Activated CD4-positive, alpha-beta memory T cell treated with anti-CD3 and anti-CD28 coated beads, Interleukin-2, amount 10 ng/mL, durations not matched to agents 7 days and 5 days (primary cell): ENCODE measurements around the gene RPH3AL. TPM values are rescaled to one million over a fixed set of nuclear protein-coding genes. Genes with fewer than 3 reads are reported as not detected.

Experiments used
- CTCF ChIA-PET: fragments of 350-600 bp; sonication (Branson Sonifier 250); formaldehyde crosslinking; loops from one replicate; lab custom pipeline; 2021; ENCODE audit warnings: antibody characterized with exemption, inconsistent platforms; lab: Charles Lee
- POLR2A ChIA-PET: fragments of 350-600 bp; sonication (Branson Sonifier 250); formaldehyde crosslinking; loops from one replicate; lab custom pipeline; 2021; ENCODE audit warnings: antibody characterized with exemption; lab: Charles Lee
- DNase-seq: peaks from one replicate; pipeline ENCODE4 v3.0.0-alpha.2; 2020
- H3K27ac Mint-ChIP-seq: one replicate; pipeline ENCODE4 v1.8.0; 2021; ENCODE audit warnings: mild to moderate bottlenecking, mixed read lengths
- H3K27me3 Mint-ChIP-seq: one replicate; pipeline ENCODE4 v1.8.0; 2021; ENCODE audit warnings: mixed read lengths
- H3K36me3 Mint-ChIP-seq: one replicate; pipeline ENCODE4 v1.8.0; 2021; ENCODE audit warnings: low read depth, mixed read lengths
- H3K4me1 Mint-ChIP-seq: one replicate; pipeline ENCODE4 v1.8.0; 2021; ENCODE audit warnings: mixed read lengths
- H3K4me3 Mint-ChIP-seq: one replicate; pipeline ENCODE4 v1.8.0; 2021; ENCODE audit warnings: mild to moderate bottlenecking, mixed read lengths
- H3K9me3 Mint-ChIP-seq: one replicate; pipeline ENCODE4 v1.8.0; 2021; ENCODE audit warnings: mixed read lengths
- total RNA-seq, 2 experiments: library from RNA; stranded (reverse); gene quantifications; one replicate each; pipeline ENCODE4 v1.2.3, GENCODE V29; 2021

RPH3AL gene
- total RNA-seq, 2 experiments from 2014 or later, result 2.5 to 2.8 TPM

DNA sequence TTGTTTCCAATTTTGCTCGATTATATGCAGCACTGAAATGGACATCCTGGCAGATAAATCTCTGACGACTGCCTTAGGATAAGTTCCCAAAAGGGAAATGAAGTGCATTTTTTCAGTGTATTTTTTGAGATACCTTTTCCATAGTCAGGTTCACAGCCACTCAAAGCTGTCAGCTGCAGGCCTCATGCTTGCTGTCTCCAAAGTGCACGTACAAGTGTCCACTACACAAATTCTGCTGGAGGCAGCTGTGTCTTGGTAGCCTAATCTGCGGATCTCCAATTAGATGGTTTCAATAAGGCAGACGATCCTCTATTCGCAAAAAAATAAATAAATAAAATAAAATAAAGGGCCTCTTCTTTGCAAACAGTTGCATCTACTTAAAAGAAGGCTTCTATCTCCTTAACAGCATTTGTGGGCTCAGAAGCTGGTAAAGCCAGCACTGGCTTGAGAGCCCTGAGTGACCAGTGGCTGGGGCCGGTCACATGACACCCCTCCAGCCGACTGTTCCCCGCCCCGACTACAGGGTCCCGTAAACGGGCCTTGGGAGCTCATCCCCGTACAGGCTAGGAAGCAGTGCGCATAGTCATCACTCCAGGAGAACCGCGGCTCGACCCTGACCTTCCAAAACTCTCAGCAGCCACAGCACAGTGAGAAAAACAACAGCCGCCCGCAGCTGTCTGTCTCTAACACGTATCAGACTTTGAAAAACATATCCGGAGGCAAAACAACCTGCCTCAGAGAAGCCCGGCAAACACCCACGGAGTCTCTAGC lies 18.8 kb downstream of the RPH3AL start:
- Mint-ChIP-seq H3K4me3 (no peak overlapping the region), H3K36me3 (no peaks in the 10 kb centered on the region), H3K27ac (no peak overlapping the region), H3K9me3 (no peaks in the 10 kb centered on the region), H3K27me3 (peaks cover 34% of the 10 kb centered on the region), H3K4me1 (peaks cover 4% of the 10 kb centered on the region)
- no peak for DNase-seq
- CTCF ChIA-PET, result no interaction called here
- POLR2A ChIA-PET, result no interaction called here

DNA sequence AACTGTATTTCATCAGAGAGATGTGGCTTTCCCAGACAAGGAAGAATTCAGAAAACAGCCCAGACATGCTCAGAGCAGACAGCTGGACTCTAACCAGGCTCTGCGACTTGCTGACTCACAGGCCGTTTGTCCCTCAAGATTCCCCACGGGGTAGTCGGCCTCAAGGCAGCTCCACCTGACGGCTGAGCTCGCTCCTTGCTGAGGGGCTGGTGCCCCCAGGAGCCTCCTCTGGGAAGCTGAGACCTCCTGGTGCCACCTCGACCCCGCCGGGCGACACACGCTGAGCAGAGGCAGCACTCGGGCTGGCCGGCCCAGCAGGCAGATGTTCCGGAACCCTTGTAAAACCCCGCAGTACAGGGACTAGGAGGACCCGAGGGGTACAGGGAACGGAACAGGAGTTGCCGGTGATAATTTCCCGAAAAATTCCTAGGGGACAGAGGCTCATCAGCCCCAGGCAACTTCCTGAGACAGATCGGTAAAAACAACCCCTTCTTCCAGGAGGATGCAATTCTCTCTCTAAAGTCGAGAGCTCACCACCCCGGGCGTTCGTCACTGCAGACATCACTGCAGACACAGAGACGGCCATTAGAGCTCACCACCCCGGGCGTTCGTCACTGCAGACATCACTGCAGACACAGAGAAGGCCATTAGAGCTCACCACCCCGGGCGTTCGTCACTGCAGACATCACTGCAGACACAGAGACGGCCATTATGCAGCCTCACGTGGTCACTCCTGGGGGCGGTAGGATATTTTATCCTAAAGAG lies 19.9 kb downstream of the RPH3AL start:
- CTCF ChIA-PET, result no interaction called here
- Mint-ChIP-seq H3K27me3 (peaks cover 34% of the 10 kb centered on the region), H3K4me1 (peaks cover 4% of the 10 kb centered on the region), H3K36me3 (no peaks in the 10 kb centered on the region), H3K27ac (no peak overlapping the region), H3K9me3 (no peaks in the 10 kb centered on the region), H3K4me3 (no peak overlapping the region)
- POLR2A ChIA-PET, result no interaction called here
- DNase-seq, result no peak

DNA sequence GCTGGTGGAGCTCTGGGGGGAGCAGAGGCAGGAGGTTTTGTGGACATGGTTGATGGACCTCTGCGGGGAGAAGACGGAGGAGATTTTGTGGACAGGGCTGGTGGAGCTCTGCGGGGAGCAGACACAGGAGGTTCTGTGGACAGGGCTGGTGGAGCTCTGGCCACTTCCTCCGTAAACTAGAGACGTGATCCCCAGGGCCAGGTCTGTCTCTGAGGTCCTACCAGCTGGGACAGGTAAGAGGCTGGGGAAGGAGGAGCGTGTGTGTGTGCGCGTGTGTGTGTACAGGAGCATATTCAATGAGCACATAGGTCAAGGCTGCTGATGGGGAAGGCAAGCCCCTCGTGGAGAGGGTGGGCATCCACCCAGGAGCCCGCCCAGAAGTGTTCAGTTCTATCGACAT lies 20.6 kb downstream of the RPH3AL start:
- Mint-ChIP-seq H3K27ac (no peak overlapping the region), H3K36me3 (no peaks in the 10 kb centered on the region), H3K4me3 (no peak overlapping the region), H3K27me3 (peaks cover 34% of the 10 kb centered on the region), H3K4me1 (peaks cover 4% of the 10 kb centered on the region), H3K9me3 (no peaks in the 10 kb centered on the region)
- POLR2A ChIA-PET, result no interaction called here
- DNase-seq, result no peak
- CTCF ChIA-PET, result no interaction called here

DNA sequence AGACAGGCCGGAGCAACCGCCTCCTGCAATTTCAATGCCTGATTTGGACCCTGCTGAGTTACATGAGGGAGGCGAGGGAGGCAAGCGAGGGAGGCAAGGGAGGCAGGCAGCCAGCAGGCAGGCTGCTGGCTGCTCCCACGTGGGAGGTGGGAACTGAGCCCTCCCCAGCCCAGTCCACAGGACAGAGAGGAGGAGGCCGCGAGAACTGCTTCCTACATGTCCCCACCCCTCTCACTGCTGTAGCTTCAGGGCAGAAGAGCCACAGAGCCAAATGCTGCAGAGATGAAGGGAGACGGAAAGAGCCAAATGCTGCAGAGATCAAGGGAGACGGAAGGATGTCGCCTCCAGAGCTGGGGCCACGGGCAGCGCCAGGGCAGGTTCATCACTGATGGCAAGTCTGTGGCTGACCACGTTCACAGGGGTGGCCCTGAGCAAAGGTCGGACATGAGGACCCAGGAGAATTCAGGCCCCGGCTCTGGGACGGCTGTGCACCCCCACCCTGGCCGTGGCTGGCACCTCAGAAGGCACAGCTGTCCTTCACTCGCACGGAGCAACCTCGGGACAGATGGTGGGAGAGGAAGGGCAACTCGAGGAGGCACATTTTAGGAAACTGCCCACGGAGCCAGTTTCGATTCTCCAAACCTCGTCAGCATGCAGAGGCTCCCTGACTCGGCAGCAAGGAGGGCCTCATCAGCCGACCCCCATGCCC lies 21.5 kb downstream of the RPH3AL start:
- Mint-ChIP-seq H3K27ac (no peak overlapping the region), H3K4me1 (peaks cover 4% of the 10 kb centered on the region), H3K36me3 (no peaks in the 10 kb centered on the region), H3K9me3 (no peaks in the 10 kb centered on the region), H3K27me3 (peaks cover 28% of the 10 kb centered on the region), H3K4me3 (no peak overlapping the region)
- DNase-seq, result no peak
- ChIA-PET POLR2A (no interaction called here), CTCF (no interaction called here)

DNA sequence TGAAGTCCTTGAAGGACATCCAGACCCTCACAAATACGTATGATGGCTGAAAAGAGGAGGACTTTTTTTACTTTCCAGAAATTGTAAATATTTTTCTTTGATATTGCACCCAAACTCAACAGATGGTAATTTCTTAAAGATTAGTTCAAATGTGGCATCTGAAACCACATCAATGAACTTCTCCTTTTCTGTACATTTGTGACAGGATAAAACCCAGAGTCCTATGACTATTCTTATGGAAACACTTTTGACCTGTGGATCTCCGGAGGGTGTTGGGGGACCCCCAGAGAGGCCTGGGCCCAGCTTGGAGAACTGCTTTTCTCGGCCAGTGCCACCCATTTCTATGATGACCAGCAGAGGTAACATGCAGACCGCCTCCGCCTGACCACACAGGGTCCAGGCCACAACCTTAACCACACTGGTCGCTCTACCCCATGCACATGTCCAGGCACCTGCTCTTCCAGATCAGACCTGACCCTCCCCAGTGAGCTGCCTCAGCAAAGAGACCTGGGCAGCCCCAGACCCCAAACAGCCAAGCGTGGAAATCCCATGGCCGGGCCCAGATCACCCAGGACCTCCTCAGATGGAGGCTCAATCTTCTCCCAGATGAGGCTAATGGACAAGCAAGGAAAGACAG lies 22.7 kb downstream of the RPH3AL start:
- no peak overlapping the region for H3K27ac Mint-ChIP-seq

DNA sequence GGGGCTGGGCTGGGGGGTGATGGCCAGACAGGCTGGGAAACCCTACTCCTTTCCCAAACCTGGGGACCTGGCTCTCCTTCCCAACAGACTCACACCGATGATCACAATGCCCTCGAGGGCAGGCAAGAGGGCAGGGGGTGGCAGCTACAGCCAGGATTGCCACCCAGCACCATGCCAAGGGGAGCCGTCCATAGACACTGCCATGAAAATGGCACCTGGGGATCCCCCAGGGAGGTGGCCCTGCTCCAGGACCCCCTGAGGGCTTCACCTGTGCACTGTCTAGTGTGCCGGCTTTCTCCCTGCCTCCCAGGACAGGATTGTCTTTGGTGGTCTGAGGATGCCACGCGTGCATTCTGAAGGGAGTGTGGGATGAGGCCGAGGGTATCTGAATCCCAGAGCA lies 24.6 kb downstream of the RPH3AL start:
- Mint-ChIP-seq H3K9me3 (no peaks in the 10 kb centered on the region), H3K4me3 (no peak overlapping the region), H3K4me1 (peaks cover 4% of the 10 kb centered on the region), H3K27ac (no peak overlapping the region), H3K36me3 (no peaks in the 10 kb centered on the region), H3K27me3 (peaks cover 15% of the 10 kb centered on the region)
- no peak for DNase-seq
- POLR2A ChIA-PET, result no interaction called here
- CTCF ChIA-PET, result no interaction called here

More for the DNA sequence above, 22.7 kb downstream of the RPH3AL start:
- peaks cover 4% of the 10 kb centered on the region for H3K4me1 Mint-ChIP-seq
- no peaks in the 10 kb centered on the region for H3K36me3 Mint-ChIP-seq
- no peaks in the 10 kb centered on the region for H3K9me3 Mint-ChIP-seq
- H3K4me3 Mint-ChIP-seq, result no peak overlapping the region
- ChIA-PET CTCF (no interaction called here), POLR2A (no interaction called here)
- DNase-seq, result no peak
- peaks cover 22% of the 10 kb centered on the region for H3K27me3 Mint-ChIP-seq

DNA sequence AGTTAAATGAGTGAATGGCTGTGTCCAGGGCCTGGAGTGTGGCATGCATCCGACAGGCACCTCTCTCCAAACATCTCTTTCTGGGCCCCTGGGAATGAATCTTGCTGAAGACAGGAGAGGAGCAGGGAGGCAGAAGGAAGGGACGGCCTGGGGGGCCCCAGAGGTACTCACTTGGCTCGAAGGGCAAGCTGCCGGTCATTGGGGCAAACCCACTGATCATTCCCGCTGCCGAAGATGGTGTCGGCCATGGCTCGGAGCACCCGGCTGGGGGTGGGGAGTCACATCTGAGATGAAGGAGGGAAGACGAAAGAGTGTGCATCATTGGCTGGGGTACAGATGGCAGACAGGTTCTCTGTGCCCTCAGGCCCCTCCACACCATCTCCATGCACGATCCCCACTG lies 25.3 kb downstream of the RPH3AL start:
- H3K9me3 Mint-ChIP-seq, result no peaks in the 10 kb centered on the region
- DNase-seq, result no peak
- H3K27me3 Mint-ChIP-seq, result peaks cover 15% of the 10 kb centered on the region
- peaks cover 4% of the 10 kb centered on the region for H3K4me1 Mint-ChIP-seq
- no peaks in the 10 kb centered on the region for H3K36me3 Mint-ChIP-seq
- no peak overlapping the region for H3K4me3 Mint-ChIP-seq
- ChIA-PET POLR2A (no interaction called here), CTCF (no interaction called here)
- no peak overlapping the region for H3K27ac Mint-ChIP-seq

DNA sequence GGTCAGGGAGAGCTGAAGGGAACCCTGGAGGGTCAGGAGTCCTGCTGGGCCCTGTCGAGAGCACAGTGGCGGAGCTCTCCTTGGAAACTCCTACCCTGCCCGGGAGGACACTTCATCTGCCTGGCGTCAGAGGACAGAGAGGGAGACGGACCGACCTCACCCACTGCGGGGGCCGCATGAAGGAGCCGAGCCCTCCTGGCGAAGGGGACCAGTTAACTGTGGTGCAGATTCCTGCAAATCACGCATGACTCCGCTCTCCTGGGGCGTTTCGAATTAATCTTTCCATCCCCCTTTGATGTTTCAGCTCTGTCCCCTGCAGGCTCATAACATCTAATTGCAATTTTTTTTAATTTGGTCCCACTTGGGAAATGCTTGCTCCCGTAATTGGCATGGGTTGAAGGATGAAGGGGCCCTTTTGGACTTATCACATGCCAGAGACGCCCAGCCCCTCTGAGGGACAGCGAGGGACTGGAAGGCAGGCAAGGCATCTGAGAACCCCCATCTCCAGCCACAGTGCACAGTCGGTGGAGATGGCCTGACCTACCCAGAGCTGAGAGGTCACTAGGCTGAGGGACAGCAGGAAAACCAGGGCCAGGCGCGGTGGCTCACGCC lies 26.5 kb downstream of the RPH3AL start:
- H3K9me3 Mint-ChIP-seq, result no peaks in the 10 kb centered on the region
- H3K36me3 Mint-ChIP-seq, result no peaks in the 10 kb centered on the region
- ChIA-PET POLR2A (no interaction called here), CTCF (no interaction called here)
- no peak overlapping the region for H3K27ac Mint-ChIP-seq
- DNase-seq, result no peak
- H3K4me3 Mint-ChIP-seq, result no peak overlapping the region
- H3K4me1 Mint-ChIP-seq, result peaks cover 1% of the 10 kb centered on the region
- H3K27me3 Mint-ChIP-seq, result peaks cover 7% of the 10 kb centered on the region

DNA sequence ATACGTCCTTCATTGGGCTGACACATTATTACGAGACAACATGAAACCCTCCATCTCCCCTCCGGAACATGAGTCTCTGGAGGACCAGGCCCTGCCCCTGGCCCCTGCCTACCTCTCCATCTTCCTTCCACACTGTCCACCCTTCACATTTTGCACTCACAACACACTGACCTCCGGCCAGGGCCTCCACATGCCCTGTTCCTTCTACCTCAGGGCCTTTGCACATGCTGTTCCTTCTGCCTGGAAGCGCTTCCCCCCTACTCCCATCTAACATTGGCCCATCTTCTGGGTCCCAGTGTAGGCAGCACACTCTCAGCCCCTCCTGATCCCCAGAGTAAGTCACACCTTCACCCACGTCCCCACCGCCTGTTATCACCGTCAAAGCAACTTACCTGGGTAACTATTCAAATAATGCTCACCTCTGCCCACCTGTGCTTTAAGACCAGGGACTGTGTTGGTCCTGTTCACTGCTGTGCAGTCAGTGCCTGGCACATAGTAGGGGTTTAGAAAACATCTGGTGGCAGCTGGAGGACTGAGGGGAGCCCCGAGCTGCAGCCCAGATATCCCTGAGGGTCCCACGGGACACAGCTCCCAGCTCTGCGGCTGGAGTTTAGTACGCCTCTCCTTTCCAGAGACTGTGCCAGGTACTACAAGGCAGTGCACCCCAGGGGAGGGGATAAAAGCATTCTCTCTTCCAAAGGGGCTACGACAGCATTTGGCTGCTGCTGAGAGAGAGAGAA lies 27.2 kb downstream of the RPH3AL start:
- no peak overlapping the region for H3K4me3 Mint-ChIP-seq

DNA sequence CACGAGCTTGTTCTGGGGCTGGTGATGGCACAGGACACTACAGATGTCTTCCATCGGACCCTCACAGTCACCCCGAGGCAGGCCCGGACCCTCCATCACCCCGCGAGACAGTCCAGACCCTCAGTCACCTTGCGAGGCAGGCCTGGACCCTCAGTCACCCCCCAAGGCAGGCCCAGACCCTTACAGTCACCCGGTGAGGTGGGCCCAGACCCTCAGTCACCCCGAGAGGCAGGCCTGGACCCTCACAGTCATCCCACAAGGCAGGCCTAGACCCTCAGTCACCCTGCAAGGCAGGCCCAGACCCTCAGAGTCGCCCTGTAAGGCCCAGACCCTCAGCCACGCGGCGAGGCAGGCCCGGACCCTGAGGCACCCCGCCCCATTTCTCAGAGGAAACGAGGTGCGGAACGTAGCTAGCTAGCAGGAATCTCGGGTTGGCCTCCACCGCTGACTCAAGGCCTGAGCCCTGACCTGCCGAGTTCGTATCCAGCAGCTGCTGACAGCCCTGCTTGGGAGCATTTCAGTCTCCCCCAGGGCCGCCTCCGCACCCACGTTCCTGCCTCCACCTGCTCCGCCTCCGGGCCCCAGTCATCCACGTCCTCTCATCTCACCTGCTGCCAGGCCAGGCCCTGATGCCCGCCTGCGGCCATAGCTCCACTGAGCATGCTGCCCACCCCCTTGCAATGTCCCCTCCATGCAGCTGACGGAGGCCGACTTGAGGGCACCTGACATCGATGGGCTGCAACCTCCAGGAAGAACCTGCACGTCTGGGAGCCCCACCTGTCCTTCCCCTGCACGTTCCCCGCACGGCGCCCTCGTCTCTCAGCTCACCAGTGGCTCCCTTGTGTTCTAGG lies 28.7 kb downstream of the RPH3AL start:
- Mint-ChIP-seq H3K4me3 (no peak overlapping the region), H3K36me3 (no peaks in the 10 kb centered on the region)
- DNase-seq, result no peak

More for the DNA sequence above, 27.2 kb downstream of the RPH3AL start:
- Mint-ChIP-seq H3K9me3 (no peaks in the 10 kb centered on the region), H3K4me1 (no peaks in the 10 kb centered on the region), H3K27ac (no peak overlapping the region), H3K27me3 (peaks cover 3% of the 10 kb centered on the region), H3K36me3 (no peaks in the 10 kb centered on the region)
- POLR2A ChIA-PET, result no interaction called here
- DNase-seq, result no peak
- CTCF ChIA-PET, result no interaction called here

DNA sequence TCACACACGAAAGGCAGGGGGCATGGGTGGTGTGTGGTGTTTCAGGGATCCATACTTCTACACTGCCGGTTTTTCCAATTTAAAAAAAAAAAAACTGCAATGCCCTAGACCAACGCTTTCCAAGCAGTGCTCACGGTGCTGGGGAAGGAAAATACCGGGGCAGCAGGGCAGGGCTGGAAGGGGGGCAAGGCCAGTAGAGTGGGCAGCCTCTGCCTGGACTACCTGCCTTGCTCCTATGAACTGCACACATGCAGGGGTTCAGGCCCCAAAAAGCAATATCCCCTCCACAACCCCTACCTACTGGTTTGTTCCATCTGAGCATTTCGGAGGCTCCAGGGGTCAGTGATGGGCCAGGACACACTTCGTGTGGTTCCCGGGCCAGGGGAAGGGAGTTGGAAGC lies 29.4 kb downstream of the RPH3AL start:
- no peak for DNase-seq
- Mint-ChIP-seq H3K27ac (no peak overlapping the region), H3K27me3 (no peaks in the 10 kb centered on the region), H3K4me1 (no peaks in the 10 kb centered on the region), H3K36me3 (no peaks in the 10 kb centered on the region), H3K4me3 (no peak overlapping the region), H3K9me3 (no peaks in the 10 kb centered on the region)
- ChIA-PET POLR2A (no interaction called here), CTCF (no interaction called here)

More for the DNA sequence above, 28.7 kb downstream of the RPH3AL start:
- ChIA-PET POLR2A (no interaction called here), CTCF (no interaction called here)
- no peak overlapping the region for H3K27ac Mint-ChIP-seq
- no peaks in the 10 kb centered on the region for H3K9me3 Mint-ChIP-seq
- no peaks in the 10 kb centered on the region for H3K4me1 Mint-ChIP-seq
- H3K27me3 Mint-ChIP-seq, result no peaks in the 10 kb centered on the region
